Spleen (tissue), 7 donors: ENCODE results near the gene ART1.

Experiments used
- POLR2A ChIP-seq, 3 donors: fragments of 450-650 bp; IDR thresholded peaks; one replicate each; pipeline ENCODE4 v1.5.1; 2017; ENCODE audit warnings: antibody characterized with exemption in 3 of 3, mild to moderate bottlenecking in 1 of 3
- POLR2AphosphoS5 ChIP-seq, 3 donors: sonication (generic); formaldehyde crosslinking; IDR thresholded peaks; one replicate each; pipeline ENCODE4 v1.5.1; 2017; ENCODE audit warnings: antibody characterized with exemption in 3 of 3
- TF ChIP-seq, protein P1 (sequence below), 11 experiments: fragments of 200-600 bp in 7 of 11; fragments of 450-650 bp in 4 of 11; sonication (generic) in 4 of 11; IDR thresholded peaks in 8 of 11; conservative IDR thresholded peaks in 3 of 11; 1 replicate in 7 of 11; 2 replicates in 4 of 11; pipeline versions ENCODE4 v1.4.0 to v1.8.0; 2016 to 2021; ENCODE audit warnings: antibody characterized with exemption in 11 of 11, inconsistent platforms in 4 of 11, mild to moderate bottlenecking in 1 of 11
- donor health status: DM: no; HTN: no; CAD: no; lungs with moderate emphysema.
- donor health status: DM: no; HTN: no; CAD: no.
- donor health status: DM: no; HTN: no; CAD: no.

DNA sequence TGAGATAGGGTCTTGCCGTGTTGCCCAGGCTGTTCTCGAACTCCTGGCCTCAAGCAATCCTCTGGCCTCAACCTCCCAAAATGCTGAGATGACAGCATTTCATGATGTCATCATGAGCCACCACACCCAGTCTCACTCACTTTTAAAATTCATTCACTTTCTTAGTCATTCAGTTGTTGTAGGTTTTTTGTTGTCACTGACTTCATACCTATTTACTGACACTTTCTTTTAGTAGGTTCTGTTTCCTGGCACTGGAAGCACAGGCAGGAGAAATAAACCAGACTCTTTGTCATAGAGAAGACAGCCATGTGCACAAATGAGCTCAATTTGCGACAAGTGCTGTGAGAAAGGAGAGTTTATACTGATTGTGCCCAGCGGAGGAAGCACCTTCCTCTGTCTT lies 13.6 kb upstream of the ART1 start:
- no peak for TF ChIP-seq POLR2A (IDR thresholded peaks at IDR 0.05)
- TF ChIP-seq, protein P1, sequence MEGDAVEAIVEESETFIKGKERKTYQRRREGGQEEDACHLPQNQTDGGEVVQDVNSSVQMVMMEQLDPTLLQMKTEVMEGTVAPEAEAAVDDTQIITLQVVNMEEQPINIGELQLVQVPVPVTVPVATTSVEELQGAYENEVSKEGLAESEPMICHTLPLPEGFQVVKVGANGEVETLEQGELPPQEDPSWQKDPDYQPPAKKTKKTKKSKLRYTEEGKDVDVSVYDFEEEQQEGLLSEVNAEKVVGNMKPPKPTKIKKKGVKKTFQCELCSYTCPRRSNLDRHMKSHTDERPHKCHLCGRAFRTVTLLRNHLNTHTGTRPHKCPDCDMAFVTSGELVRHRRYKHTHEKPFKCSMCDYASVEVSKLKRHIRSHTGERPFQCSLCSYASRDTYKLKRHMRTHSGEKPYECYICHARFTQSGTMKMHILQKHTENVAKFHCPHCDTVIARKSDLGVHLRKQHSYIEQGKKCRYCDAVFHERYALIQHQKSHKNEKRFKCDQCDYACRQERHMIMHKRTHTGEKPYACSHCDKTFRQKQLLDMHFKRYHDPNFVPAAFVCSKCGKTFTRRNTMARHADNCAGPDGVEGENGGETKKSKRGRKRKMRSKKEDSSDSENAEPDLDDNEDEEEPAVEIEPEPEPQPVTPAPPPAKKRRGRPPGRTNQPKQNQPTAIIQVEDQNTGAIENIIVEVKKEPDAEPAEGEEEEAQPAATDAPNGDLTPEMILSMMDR (IDR thresholded peaks at IDR 0.05 in 8 of 11, conservative IDR thresholded peaks at IDR 0.05 in 3 of 11) = no peak
- no peak for TF ChIP-seq POLR2AphosphoS5 (IDR thresholded peaks at IDR 0.05)
